Measurements from ENCODE around the gene CEACAM16.

DNA sequence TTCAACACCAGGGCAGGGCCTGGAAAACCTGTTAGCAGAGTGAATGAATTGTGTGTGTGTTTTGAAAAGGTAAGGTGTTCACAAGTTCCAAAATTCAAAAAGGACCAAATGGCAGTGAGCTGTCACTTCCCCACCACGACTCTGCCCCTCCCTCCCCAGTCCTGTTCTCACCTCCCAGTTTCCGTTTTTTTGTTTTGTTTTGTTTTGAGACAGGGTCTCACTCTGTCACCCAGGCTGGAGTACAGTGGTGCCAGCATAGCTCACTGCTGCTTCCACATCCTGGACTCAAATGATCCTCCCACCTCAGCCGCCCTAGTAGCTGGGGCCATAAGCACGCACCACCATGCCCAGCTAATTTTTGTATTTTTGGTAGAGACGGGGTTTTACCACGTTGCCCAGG is 29.2 kb downstream of the CEACAM16 start:
- TF ChIP-seq NRF1 (conservative IDR thresholded peaks at IDR 0.05 in 1 of 2, IDR thresholded peaks at IDR 0.05 in 1 of 2) (no peak), POLR2A (conservative IDR thresholded peaks at IDR 0.05) (no peak), HMGN3 (IDR thresholded peaks at IDR 0.05; ENCODE audit: borderline replicate concordance, extremely low read depth, insufficient read length, low read depth, low read length) (no peak), KAT7 (CRISPR knock-in tag; IDR thresholded peaks at IDR 0.05; ENCODE audit: borderline replicate concordance) (no peak), ARNT (IDR thresholded peaks at IDR 0.05) (no peak), ZNF263 (CRISPR knock-in tag; IDR thresholded peaks at IDR 0.05; ENCODE audit: borderline replicate concordance) (no peak), ZNF384 (IDR thresholded peaks at IDR 0.05; ENCODE audit: low read depth, low read length) (no peak)
- TF ChIP-seq, protein P1, sequence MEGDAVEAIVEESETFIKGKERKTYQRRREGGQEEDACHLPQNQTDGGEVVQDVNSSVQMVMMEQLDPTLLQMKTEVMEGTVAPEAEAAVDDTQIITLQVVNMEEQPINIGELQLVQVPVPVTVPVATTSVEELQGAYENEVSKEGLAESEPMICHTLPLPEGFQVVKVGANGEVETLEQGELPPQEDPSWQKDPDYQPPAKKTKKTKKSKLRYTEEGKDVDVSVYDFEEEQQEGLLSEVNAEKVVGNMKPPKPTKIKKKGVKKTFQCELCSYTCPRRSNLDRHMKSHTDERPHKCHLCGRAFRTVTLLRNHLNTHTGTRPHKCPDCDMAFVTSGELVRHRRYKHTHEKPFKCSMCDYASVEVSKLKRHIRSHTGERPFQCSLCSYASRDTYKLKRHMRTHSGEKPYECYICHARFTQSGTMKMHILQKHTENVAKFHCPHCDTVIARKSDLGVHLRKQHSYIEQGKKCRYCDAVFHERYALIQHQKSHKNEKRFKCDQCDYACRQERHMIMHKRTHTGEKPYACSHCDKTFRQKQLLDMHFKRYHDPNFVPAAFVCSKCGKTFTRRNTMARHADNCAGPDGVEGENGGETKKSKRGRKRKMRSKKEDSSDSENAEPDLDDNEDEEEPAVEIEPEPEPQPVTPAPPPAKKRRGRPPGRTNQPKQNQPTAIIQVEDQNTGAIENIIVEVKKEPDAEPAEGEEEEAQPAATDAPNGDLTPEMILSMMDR (IDR thresholded peaks at IDR 0.05 in 2 of 3, conservative IDR thresholded peaks at IDR 0.05 in 1 of 3; ENCODE audit: insufficient read depth in 2 of 3, low read depth in 1 of 3, low read length in 3 of 3): no peak
- TF ChIP-seq, protein P2, sequence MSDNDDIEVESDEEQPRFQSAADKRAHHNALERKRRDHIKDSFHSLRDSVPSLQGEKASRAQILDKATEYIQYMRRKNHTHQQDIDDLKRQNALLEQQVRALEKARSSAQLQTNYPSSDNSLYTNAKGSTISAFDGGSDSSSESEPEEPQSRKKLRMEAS (CRISPR knock-in tag; IDR thresholded peaks at IDR 0.05): no peak
